ENCODE measurements around the gene TFB2M. TPM values are rescaled to one million over a fixed set of nuclear protein-coding genes. Genes with fewer than 3 reads are reported as not detected.

The TFB2M gene
- total RNA-seq, 1 donor from 2014 or later: 17.3 TPM

DNA sequence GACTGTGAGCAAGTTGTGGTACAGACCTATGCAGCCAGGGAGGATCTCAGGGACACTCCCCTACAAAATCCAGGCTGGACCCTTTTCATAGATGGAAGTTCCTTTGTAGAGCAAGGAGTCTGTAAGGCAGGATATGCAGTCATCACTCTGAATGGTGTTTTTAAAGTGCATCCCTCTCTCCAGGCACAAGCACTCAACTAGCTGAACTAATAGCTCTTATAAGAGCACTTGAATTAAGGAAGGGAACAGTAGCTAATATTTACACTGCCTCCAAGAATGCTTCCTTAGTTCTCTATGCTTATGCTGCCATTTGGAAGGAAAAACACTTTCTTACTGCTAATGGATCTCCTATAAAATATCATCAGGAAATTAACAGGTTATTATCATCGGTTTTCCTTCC is 31.9 kb downstream of the TFB2M start:
- Histone ChIP-seq H3K79me2 (ENCODE audit: insufficient read depth, low read length) (no peaks in the 10 kb centered on the region), H3K4me3 (ENCODE audit: insufficient read depth, low read depth, low read length) (no peak overlapping the region), H4K20me1 (ENCODE audit: insufficient read depth, low read length) (no peaks in the 10 kb centered on the region), H3K4me1 (ENCODE audit: insufficient read depth, low read length) (no peaks in the 10 kb centered on the region), H3K9me3 (ENCODE audit: insufficient read depth, low read depth, low read length) (peaks cover 3% of the 10 kb centered on the region), H3K4me2 (ENCODE audit: low read length) (no peak overlapping the region), H3K27me3 (ENCODE audit: insufficient read depth, low read length) (no peaks in the 10 kb centered on the region), H3K27ac (ENCODE audit: low read depth, low read length) (no peak overlapping the region), H3K36me3 (ENCODE audit: insufficient read depth, low read length) (peaks cover 2% of the 10 kb centered on the region), H3K9ac (ENCODE audit: low read length) (no peak overlapping the region), H2AFZ (ENCODE audit: low read depth, low read length) (no peak overlapping the region)
- no peak for TF ChIP-seq EZH2 (IDR thresholded peaks at IDR 0.05; ENCODE audit: insufficient read depth, low read length)
- TF ChIP-seq, protein P1, sequence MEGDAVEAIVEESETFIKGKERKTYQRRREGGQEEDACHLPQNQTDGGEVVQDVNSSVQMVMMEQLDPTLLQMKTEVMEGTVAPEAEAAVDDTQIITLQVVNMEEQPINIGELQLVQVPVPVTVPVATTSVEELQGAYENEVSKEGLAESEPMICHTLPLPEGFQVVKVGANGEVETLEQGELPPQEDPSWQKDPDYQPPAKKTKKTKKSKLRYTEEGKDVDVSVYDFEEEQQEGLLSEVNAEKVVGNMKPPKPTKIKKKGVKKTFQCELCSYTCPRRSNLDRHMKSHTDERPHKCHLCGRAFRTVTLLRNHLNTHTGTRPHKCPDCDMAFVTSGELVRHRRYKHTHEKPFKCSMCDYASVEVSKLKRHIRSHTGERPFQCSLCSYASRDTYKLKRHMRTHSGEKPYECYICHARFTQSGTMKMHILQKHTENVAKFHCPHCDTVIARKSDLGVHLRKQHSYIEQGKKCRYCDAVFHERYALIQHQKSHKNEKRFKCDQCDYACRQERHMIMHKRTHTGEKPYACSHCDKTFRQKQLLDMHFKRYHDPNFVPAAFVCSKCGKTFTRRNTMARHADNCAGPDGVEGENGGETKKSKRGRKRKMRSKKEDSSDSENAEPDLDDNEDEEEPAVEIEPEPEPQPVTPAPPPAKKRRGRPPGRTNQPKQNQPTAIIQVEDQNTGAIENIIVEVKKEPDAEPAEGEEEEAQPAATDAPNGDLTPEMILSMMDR (IDR thresholded peaks at IDR 0.05; ENCODE audit: insufficient read depth, low read depth, low read length): no peak
- DNase-seq (ENCODE audit: low read depth): no peak
- H3K4me1 Mint-ChIP-seq (ENCODE audit: low read depth, unreplicated experiment): no peaks in the 10 kb centered on the region
- FAIRE-seq: no peak
- H3K27me3 Mint-ChIP-seq (ENCODE audit: low read depth, unreplicated experiment): peaks cover 16% of the 10 kb centered on the region
- H3K4me3 Mint-ChIP-seq (ENCODE audit: unreplicated experiment): no peak overlapping the region
- no peak overlapping the region for H3K27ac Mint-ChIP-seq (ENCODE audit: unreplicated experiment)
- H3K9me3 Mint-ChIP-seq (ENCODE audit: unreplicated experiment): peaks cover 23% of the 10 kb centered on the region
- peaks cover 14% of the 10 kb centered on the region for H3K36me3 Mint-ChIP-seq (ENCODE audit: low read depth, unreplicated experiment)

DNA sequence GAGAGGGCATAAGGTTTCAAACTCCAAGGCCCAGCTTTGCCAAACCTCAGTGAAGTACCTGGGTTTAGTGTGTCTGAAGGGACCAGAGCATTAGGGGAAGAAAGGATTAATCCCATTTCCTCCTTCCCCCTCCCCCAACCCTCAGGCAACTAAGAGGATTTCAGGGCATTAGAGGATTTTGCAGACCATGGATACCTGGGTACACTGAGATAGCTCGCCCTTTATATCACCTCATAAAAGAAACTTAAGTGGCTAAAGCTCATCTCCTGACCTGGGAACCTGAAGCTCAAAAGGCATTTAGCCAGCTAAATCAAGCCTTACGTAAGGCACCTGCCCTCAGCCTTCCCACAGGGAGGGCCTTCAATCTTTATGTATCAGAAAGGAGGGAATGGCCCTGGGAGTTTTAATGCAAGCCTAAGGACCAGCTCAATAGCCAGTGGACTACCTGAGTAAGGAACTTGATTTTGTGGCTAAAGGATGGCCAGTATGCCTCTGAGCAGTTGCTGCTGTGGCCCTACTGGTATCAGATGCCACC is 32.6 kb downstream of the TFB2M start:
- Histone ChIP-seq H4K20me1 (ENCODE audit: insufficient read depth, low read length) (no peaks in the 10 kb centered on the region), H3K36me3 (ENCODE audit: insufficient read depth, low read length) (no peaks in the 10 kb centered on the region), H2AFZ (ENCODE audit: low read depth, low read length) (no peak overlapping the region), H3K79me2 (ENCODE audit: insufficient read depth, low read length) (no peaks in the 10 kb centered on the region), H3K27me3 (ENCODE audit: insufficient read depth, low read length) (no peaks in the 10 kb centered on the region), H3K9me3 (ENCODE audit: insufficient read depth, low read depth, low read length) (peaks cover 3% of the 10 kb centered on the region), H3K27ac (ENCODE audit: low read depth, low read length) (no peak overlapping the region), H3K4me2 (ENCODE audit: low read length) (no peak overlapping the region), H3K9ac (ENCODE audit: low read length) (no peak overlapping the region), H3K4me1 (ENCODE audit: insufficient read depth, low read length) (no peaks in the 10 kb centered on the region), H3K4me3 (ENCODE audit: insufficient read depth, low read depth, low read length) (no peak overlapping the region)
- H3K4me3 Mint-ChIP-seq (ENCODE audit: unreplicated experiment): no peak overlapping the region
- no peaks in the 10 kb centered on the region for H3K4me1 Mint-ChIP-seq (ENCODE audit: low read depth, unreplicated experiment)
- H3K36me3 Mint-ChIP-seq (ENCODE audit: low read depth, unreplicated experiment): peaks cover 14% of the 10 kb centered on the region
- no peak for TF ChIP-seq EZH2 (IDR thresholded peaks at IDR 0.05; ENCODE audit: insufficient read depth, low read length)
- TF ChIP-seq, protein P1 (IDR thresholded peaks at IDR 0.05; ENCODE audit: insufficient read depth, low read depth, low read length): no peak
- DNase-seq (ENCODE audit: low read depth): no peak
- FAIRE-seq: no peak
- H3K27me3 Mint-ChIP-seq (ENCODE audit: low read depth, unreplicated experiment): peaks cover 17% of the 10 kb centered on the region
- H3K27ac Mint-ChIP-seq (ENCODE audit: unreplicated experiment): no peak overlapping the region
- peaks cover 23% of the 10 kb centered on the region for H3K9me3 Mint-ChIP-seq (ENCODE audit: unreplicated experiment)

DNA sequence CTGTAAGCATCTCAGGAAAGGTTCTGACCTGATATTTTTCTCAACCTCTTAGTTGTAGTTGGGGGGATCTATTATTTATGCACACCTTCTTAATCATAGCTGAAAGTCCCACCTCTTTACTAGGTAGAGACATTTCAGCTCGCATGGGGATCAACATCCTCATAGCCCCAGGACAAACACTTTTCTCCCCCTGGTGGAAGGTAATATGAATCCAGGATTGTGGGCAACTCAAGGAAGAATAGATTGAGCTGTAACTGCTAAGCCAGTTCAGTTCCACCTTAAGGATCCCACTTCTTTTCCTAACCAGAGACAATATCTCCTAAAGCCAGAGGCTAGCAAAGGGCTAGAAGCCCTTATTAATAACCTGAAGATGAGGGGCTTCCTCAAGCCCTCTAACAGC is 33.5 kb downstream of the TFB2M start:
- peaks cover 3% of the 10 kb centered on the region for H3K9me3 ChIP-seq (ENCODE audit: insufficient read depth, low read depth, low read length)
- Mint-ChIP-seq H3K9me3 (ENCODE audit: unreplicated experiment) (peaks cover 23% of the 10 kb centered on the region), H3K36me3 (ENCODE audit: low read depth, unreplicated experiment) (peaks cover 14% of the 10 kb centered on the region), H3K4me3 (ENCODE audit: unreplicated experiment) (no peak overlapping the region), H3K27me3 (ENCODE audit: low read depth, unreplicated experiment) (peaks cover 19% of the 10 kb centered on the region), H3K4me1 (ENCODE audit: low read depth, unreplicated experiment) (no peaks in the 10 kb centered on the region), H3K27ac (ENCODE audit: unreplicated experiment) (no peak overlapping the region)
- no peak overlapping the region for H3K4me3 ChIP-seq (ENCODE audit: insufficient read depth, low read depth, low read length)
- H3K27me3 ChIP-seq (ENCODE audit: insufficient read depth, low read length): no peaks in the 10 kb centered on the region
- H3K4me2 ChIP-seq (ENCODE audit: low read length): no peak overlapping the region
- FAIRE-seq: no peak
- no peak overlapping the region for H3K27ac ChIP-seq (ENCODE audit: low read depth, low read length)
- no peak for TF ChIP-seq EZH2 (IDR thresholded peaks at IDR 0.05; ENCODE audit: insufficient read depth, low read length)
- TF ChIP-seq, protein P1 (IDR thresholded peaks at IDR 0.05; ENCODE audit: insufficient read depth, low read depth, low read length): no peak
- no peak overlapping the region for H2AFZ ChIP-seq (ENCODE audit: low read depth, low read length)
- no peaks in the 10 kb centered on the region for H3K36me3 ChIP-seq (ENCODE audit: insufficient read depth, low read length)
- H3K9ac ChIP-seq (ENCODE audit: low read length): no peak overlapping the region
- DNase-seq (ENCODE audit: low read depth): no peak
- no peaks in the 10 kb centered on the region for H3K4me1 ChIP-seq (ENCODE audit: insufficient read depth, low read length)
- no peaks in the 10 kb centered on the region for H4K20me1 ChIP-seq (ENCODE audit: insufficient read depth, low read length)
- no peaks in the 10 kb centered on the region for H3K79me2 ChIP-seq (ENCODE audit: insufficient read depth, low read length)
